ENCODE results near the gene ZCWPW2. TPM values are rescaled to one million over a fixed set of nuclear protein-coding genes. Genes with fewer than 3 reads are reported as not detected.
A peak's percentile ranks its signal among the peaks of the same experiment; 100 is the strongest.

Gene ZCWPW2
- polyA plus RNA-seq, 3 donors, result 1.7 to 2.5 (median 2.1) TPM

GRCh38 chr3:28349469-28350000 is 1.0 kb downstream of the ZCWPW2 start:
- peak in 1 of 3 donors; percentile 80 for DNase-seq (ENCODE audit: low read depth in 3 of 3, low spot score in 2 of 3)

DNA sequence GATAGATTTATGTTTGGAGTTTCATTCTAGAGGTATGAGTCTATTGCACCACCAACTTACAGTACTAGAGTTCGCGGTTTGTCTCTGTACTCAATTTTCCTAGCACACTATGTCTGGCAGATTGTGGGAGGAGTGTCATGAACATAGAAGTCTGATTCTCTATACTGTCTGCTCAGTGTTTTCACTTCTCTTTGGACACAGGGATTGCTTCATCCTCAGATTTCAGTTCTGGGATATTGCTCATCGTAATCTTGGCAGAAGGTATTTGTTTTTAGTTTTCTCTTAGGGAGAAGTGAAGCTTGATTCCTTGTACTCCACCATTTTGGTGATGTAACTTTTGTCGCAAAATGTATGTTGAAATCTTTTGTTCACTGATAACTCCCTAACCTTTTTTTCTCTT is 27.9 kb downstream of the ZCWPW2 start:
- DNase-seq (ENCODE audit: low read depth in 3 of 3, low spot score in 2 of 3), result no peak

- DNase-seq (ENCODE audit: low read depth in 3 of 3, low spot score in 2 of 3), result no peak
Observed at GRCh38 chr3:28386049-28386448, 37.5 kb downstream of the ZCWPW2 start.

DNA sequence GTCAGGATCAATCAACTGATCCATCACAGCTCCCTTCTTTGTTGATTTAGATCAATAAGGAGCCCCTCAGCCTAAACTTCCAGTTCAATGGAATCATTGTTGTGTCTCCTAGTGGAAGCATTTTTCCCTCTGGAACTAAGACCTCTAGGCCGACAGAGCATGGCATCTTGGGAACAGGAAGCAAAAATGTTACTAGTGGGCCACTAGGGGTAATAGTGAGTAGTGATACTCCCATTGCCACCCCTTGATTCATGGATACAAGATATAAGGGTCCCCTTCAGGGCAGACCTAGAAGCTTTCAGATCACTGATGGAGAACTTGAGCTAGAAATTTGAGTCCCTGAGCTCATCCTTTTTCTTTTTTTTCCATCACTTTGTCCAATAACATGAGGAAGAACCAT is 40.5 kb downstream of the ZCWPW2 start:
- no peak for DNase-seq (ENCODE audit: low read depth in 3 of 3, low spot score in 2 of 3)

DNA sequence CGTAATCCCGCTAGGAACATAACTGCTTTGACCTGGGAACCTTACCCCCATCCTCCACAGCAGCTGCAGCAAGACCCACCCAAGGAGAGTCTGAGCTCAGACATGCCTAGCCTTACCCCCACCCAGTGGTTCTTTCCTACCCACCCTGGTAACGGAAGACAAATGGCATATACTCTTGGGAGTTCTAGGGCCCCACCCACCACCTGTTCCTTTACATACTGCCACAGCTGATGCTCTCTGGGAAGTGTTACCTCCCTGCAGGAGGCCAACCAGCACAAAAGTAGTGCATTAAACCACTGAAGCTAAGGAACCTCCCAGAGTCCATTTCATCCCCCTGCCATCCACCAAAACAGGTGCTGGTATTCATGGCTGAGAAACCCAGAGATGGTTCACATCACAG is 50.7 kb downstream of the ZCWPW2 start:
- DNase-seq (ENCODE audit: low read depth in 3 of 3, low spot score in 2 of 3), result no peak

DNA sequence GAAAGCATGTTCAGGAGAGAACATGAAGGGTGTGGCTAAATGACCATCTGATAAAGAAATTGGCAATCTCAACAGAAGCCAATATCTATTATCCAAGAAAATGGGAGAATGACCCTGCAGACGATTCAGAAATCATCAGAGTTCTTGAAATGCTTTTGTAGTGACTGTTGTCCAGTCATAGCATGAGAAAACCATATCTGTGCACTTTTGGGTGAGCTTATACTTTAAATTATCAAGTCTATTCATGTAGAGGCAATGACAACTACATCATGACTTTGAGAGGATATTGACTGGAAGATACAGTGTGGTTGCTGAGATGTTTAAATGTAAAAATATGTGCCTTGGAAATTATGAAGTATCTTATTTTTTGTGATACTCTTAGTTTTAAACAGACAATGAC is 57.7 kb downstream of the ZCWPW2 start:
- no peak for DNase-seq (ENCODE audit: low read depth in 3 of 3, low spot score in 2 of 3)

GRCh38 chr3:28449398-28449797 is 100.9 kb downstream of the ZCWPW2 start:
- no peak for DNase-seq (ENCODE audit: low read depth in 3 of 3, low spot score in 2 of 3)

DNA sequence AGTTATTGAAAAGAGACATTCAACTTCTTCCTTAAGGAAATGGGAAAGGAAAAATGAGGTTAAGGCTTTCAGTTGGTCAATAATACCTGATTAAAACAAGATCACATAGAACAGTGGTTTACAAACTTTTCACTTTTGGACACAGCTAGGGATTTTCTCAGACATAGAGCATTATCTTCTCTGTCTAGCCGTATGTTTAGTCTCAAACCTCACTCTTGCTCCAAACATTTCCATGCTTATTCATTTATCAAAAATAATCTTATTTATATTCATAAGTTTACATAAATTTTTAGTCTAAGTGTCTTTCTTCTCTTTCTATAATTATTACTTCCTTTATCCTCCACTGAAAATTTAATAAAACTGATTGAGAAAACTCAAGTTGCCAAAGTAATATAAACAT is 114.3 kb downstream of the ZCWPW2 start:
- no peak for DNase-seq (ENCODE audit: low read depth in 3 of 3, low spot score in 2 of 3)

GRCh38 chr3:28467414-28467813 is 118.9 kb downstream of the ZCWPW2 start:
- no peak for DNase-seq (ENCODE audit: low read depth in 3 of 3, low spot score in 2 of 3)

- peak in 1 of 3 donors; percentile 23 for DNase-seq (ENCODE audit: low read depth in 3 of 3, low spot score in 2 of 3)
Observed at GRCh38 chr3:28476194-28476593, 127.7 kb downstream of the ZCWPW2 start.

GRCh38 chr3:28476764-28477163 is 128.2 kb downstream of the ZCWPW2 start:
- no peak for DNase-seq (ENCODE audit: low read depth in 3 of 3, low spot score in 2 of 3)

DNA sequence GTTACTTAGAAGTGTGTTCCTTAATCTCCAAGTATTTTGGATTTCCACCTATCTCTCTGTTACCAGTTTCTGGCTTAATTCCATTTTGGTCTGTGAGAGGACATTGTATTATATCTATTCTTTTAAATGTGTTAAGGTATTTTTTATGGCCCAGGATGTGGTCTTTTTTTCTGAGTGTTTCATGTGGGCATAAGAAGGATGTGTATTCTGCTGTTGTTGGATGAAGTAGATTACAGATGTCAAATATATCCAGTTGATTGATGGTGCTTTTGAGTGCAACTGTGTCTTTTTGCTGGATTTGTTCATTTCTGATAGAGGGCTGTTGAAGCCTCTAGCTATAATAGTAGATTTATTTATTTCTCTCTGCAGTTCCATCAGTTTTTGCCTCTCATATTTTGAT is 136.6 kb downstream of the ZCWPW2 start:
- DNase-seq (ENCODE audit: low read depth in 3 of 3, low spot score in 2 of 3), result no peak

GRCh38 chr3:28495301-28495700 is 146.8 kb downstream of the ZCWPW2 start:
- DNase-seq (ENCODE audit: low read depth in 3 of 3, low spot score in 2 of 3), result no peak

DNA sequence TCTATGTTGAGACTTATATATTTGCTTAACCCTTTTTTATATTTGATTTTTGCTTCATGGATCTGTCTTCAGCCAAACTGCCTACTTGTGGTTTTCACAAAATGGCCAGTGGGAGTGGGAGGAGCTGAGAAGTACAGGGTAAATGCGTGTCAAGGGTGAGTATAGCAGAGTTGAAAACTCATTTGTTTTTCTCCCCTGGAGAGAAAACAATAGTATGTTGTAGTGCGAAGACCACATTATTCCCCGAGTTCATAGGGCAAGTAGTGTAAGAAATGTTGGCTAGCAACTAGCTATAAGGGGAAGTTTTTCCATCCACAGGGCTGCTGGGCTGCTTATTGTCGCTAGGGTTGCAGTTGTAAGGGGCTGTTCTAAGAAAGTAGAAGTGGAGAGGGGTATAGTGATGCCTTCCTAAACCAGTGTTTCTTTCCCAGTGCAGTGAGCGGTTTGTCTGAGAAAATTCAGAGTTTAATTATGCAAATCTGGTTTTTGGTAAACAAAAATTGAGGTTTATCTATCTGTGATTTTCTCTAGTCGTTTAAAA is 153.9 kb downstream of the ZCWPW2 start:
- DNase-seq (ENCODE audit: low read depth in 3 of 3, low spot score in 2 of 3), result no peak

GRCh38 chr3:28504976-28505375 is 156.5 kb downstream of the ZCWPW2 start:
- DNase-seq (ENCODE audit: low read depth in 3 of 3, low spot score in 2 of 3), result no peak

DNA sequence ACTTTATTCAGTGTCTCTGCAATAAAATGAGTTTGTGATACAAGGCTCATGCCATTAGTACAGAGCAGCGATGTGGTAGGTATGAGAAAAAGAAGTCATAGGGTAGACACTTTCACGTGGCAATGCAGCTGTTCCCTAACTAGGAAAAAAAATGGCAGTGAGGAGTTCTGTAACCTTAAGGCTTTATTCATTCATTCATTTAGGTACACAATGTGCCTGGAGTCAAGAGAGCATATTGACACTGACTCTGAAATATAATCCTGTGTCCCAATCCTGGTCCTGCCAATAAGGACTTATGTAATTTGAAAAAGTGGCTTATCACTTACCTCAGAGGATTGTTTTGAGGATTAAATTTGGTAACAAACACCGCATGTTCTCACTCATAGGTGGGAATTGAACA is 173.1 kb downstream of the ZCWPW2 start:
- DNase-seq (ENCODE audit: low read depth in 3 of 3, low spot score in 2 of 3), result no peak

- no peak for DNase-seq (ENCODE audit: low read depth in 3 of 3, low spot score in 2 of 3)
Observed at GRCh38 chr3:28542351-28542750, 193.8 kb downstream of the ZCWPW2 start.

- DNase-seq (ENCODE audit: low read depth in 3 of 3, low spot score in 2 of 3), result no peak
Observed at GRCh38 chr3:28544236-28544635, 195.7 kb downstream of the ZCWPW2 start.

- no peak for DNase-seq (ENCODE audit: low read depth in 3 of 3, low spot score in 2 of 3)
Observed at GRCh38 chr3:28544831-28545230, 196.3 kb downstream of the ZCWPW2 start.

GRCh38 chr3:28547677-28548076 is 199.2 kb downstream of the ZCWPW2 start:
- DNase-seq (ENCODE audit: low read depth in 3 of 3, low spot score in 2 of 3), result peak; percentile 18 to 23 (median 20)

GRCh38 chr3:28553175-28553574 is 204.7 kb downstream of the ZCWPW2 start:
- no peak for DNase-seq (ENCODE audit: low read depth in 3 of 3, low spot score in 2 of 3)

- DNase-seq (ENCODE audit: low read depth in 3 of 3, low spot score in 2 of 3), result no peak
Observed at GRCh38 chr3:28556195-28556594, 207.7 kb downstream of the ZCWPW2 start.

GRCh38 chr3:28564211-28564610 is 215.7 kb downstream of the ZCWPW2 start:
- no peak for DNase-seq (ENCODE audit: low read depth in 3 of 3, low spot score in 2 of 3)
